Measurements from ENCODE around the gene DLGAP1.
"Not testable (repeated sequence)": the region's sequence is repeated elsewhere in the genome, so short reads cannot be mapped to it uniquely, and the experiment has no call there.

The DLGAP1 gene

DNA sequence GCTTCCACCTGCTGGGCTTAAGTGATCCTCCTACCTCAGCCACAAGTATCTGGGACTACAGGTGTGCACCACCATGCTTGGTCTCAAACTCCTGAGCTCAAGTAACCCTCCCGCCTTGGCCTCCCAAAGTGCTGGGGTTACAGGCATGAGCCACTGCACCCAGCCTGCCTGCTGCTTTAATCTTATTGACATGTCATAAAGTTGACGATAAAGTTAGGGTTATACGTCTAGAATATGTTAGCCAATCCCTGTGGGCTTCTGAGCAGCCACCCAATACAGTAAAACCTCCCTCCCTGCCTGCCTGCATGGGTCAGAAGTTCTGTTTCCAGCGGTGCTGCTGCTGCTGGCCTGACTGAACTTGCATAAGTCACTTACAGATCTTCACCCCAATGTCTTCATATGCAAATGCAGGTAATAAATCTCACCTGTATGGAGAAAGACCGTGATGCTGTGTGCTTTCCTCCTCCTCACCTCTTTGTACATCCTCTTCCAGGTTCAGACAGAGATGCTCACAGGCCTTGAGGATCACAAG is 975.1 kb downstream of the DLGAP1 start:
- Histone ChIP-seq H3K36me3 (ENCODE audit: control insufficient read depth, insufficient read depth, low read length) (no peaks in the 10 kb centered on the region), H3K27me3 (replicated peaks; ENCODE audit: control insufficient read depth, insufficient read depth, low read length) (no peaks in the 10 kb centered on the region; the same call in 1 of the 2 replicates), H3K4me3 (replicated peaks; ENCODE audit: low read depth, low read length) (no peak overlapping the region)
- no peak for DNase-seq (ENCODE audit: extremely low read depth, insufficient read length)
- TF ChIP-seq CTCF (IDR thresholded peaks at IDR 0.05; ENCODE audit: insufficient read depth, low read length, poor library complexity, severe bottlenecking): no peak

DNA sequence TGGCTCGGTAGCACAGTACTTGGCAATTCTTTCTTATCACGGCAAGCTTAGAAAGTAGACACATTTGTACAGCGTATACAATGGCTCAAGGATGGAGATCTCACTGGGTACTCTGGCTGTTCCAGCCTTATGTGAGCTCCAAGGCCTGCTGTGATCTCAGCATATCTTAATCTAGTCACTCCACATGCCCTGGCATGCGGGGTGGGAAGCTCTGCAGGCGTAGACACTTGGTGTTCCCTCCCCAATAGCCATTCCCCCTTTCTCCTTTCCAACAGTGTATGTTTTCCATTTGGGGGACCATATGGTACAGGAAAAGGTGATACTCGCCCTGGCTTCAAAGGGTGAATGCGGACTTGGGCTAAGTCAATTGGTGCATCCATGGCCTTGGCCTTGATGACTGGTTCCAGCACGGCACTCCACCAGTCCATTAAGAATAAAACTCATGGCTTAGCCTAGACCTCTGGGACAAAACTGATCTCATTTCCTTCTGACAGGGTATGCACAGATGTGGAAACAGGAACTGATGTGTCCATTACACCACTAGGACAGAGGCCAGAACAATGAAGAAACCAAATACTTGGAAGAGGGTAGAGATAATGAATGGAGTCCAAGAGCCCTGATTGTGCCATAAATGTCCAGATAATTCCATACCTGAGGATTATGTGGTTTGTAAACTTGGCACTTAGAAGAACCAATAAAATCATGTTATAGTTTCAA is 976.7 kb downstream of the DLGAP1 start:
- H3K27me3 ChIP-seq (replicated peaks; ENCODE audit: control insufficient read depth, insufficient read depth, low read length): no peaks in the 10 kb centered on the region; the same call in 1 of the 2 replicates
- H3K4me3 ChIP-seq (replicated peaks; ENCODE audit: low read depth, low read length): no peak overlapping the region
- TF ChIP-seq CTCF (IDR thresholded peaks at IDR 0.05; ENCODE audit: insufficient read depth, low read length, poor library complexity, severe bottlenecking): no peak
- H3K36me3 ChIP-seq (ENCODE audit: control insufficient read depth, insufficient read depth, low read length): no peaks in the 10 kb centered on the region
- no peak for DNase-seq (ENCODE audit: extremely low read depth, insufficient read length)

DNA sequence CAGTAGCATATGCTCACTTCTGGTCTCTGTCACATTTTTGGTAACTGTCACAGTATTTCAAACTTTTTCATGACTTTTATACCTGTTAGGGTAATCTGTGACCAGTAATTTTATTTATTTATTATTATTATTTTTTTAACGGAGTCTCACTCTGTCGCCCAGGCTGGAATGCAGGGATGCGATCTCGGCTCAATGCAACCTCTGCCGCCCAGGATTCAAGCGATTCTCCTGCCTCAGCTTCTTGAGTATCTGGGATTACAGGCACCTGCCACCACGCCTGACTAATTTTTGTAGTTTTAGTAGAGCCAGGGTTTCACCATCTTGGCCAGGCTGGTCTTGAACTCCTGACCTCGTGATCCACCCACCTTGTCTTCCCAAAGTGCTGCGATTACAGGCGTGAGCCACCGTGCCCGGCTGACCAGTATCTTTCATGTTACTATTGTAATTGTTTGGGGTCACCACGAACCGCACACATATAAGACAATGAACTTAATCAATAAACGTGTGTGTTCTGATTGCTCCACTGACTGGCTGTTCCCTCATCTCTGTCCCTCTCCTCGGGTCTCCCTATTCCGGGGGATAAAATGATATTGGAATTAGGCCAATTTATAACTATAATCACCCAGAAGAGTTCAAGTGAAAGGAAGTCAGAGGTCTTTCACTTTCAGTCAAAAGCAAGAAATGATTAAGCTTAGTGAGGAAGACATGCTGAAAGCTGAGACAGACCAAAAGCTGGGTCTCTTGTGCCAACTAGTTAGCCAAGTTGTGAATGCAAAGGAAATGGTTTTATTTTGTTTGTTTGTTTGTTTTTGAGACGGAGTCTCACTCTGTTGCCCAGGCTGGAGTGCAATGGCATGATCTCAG is 982.2 kb downstream of the DLGAP1 start:
- Histone ChIP-seq H3K27me3 (replicated peaks; ENCODE audit: control insufficient read depth, insufficient read depth, low read length) (no peaks in the 10 kb centered on the region; the same call in 1 of the 2 replicates), H3K4me3 (replicated peaks; ENCODE audit: low read depth, low read length) (no peak overlapping the region), H3K36me3 (ENCODE audit: control insufficient read depth, insufficient read depth, low read length) (no peaks in the 10 kb centered on the region)
- TF ChIP-seq CTCF (IDR thresholded peaks at IDR 0.05; ENCODE audit: insufficient read depth, low read length, poor library complexity, severe bottlenecking): no peak
- DNase-seq (ENCODE audit: extremely low read depth, insufficient read length): no peak

DNA sequence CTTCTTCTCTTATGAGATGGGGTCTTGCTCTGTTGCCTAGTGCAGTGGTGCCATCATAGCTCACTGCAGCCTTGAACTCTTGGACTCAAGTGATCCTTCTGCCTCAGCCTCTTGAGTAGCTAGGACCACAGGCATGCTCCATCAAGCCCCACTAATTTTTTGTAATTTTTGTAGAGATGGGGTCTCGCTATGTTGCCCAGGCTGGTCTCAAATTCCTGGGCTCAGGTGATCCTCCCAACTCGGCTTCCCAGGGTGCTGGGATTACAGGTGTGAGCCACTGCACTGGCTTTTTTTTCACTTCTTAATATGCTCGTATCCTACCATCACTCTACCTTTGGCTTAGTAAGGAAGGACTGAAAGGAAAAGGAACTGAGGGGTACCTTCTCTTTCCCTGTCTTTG is 983.0 kb downstream of the DLGAP1 start:
- not testable (repeated sequence) for DNase-seq (ENCODE audit: extremely low read depth, insufficient read length)

GRCh38 chr18:3471141-3471648 is 983.9 kb downstream of the DLGAP1 start:
- Histone ChIP-seq H3K36me3 (ENCODE audit: control insufficient read depth, insufficient read depth, low read length) (no peaks in the 10 kb centered on the region), H3K4me3 (replicated peaks; ENCODE audit: low read depth, low read length) (no peak overlapping the region), H3K27me3 (replicated peaks; ENCODE audit: control insufficient read depth, insufficient read depth, low read length) (no peaks in the 10 kb centered on the region; the same call in 1 of the 2 replicates)
- no peak for TF ChIP-seq CTCF (IDR thresholded peaks at IDR 0.05; ENCODE audit: insufficient read depth, low read length, poor library complexity, severe bottlenecking)
- no peak for DNase-seq (ENCODE audit: extremely low read depth, insufficient read length)

More for the DNA sequence above, 983.0 kb downstream of the DLGAP1 start:
- H3K27me3 ChIP-seq (replicated peaks; ENCODE audit: control insufficient read depth, insufficient read depth, low read length); H3K36me3 ChIP-seq (ENCODE audit: control insufficient read depth, insufficient read depth, low read length); H3K4me3 ChIP-seq (replicated peaks; ENCODE audit: low read depth, low read length): not testable (repeated sequence)

DNA sequence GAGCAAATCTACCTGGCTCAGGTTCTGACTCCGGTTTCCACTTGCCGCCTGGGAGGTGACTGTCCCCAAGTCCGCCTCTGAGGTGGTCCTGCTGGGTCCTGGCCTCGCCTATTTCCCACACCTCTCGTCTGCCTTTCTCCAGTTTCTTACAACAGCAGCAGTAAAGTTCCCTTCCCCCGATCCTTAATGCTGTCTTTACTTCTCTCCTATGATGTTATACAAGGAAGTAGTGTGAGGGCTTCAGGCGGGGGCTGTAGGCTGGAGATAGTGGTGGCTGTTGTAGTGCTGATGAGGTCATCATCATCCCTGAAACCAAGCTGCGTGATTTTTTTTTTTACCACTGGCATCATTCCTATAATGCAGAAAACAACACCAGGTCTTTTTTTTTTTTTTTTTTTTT is 986.3 kb downstream of the DLGAP1 start:
- H3K36me3 ChIP-seq (ENCODE audit: control insufficient read depth, insufficient read depth, low read length): no peaks in the 10 kb centered on the region
- no peak for DNase-seq (ENCODE audit: extremely low read depth, insufficient read length)
- no peak for TF ChIP-seq CTCF (IDR thresholded peaks at IDR 0.05; ENCODE audit: insufficient read depth, low read length, poor library complexity, severe bottlenecking)
- no peaks in the 10 kb centered on the region; the same call in 1 of the 2 replicates for H3K27me3 ChIP-seq (replicated peaks; ENCODE audit: control insufficient read depth, insufficient read depth, low read length)
- no peak overlapping the region for H3K4me3 ChIP-seq (replicated peaks; ENCODE audit: low read depth, low read length)

Data from GM06990 (cell line).